IPS-NIHi7 (cell line): ENCODE data around the gene DUSP28.

ENCODE experiments used
- DNase-seq: peaks from one replicate; pipeline ENCODE4 v3.0.0; 2012; ENCODE audit warnings: mixed read lengths; ENCODE audit errors: extremely low spot score

DUSP28 gene

GRCh38 chr2:240572141-240573031, 12.2 kb downstream of the DUSP28 start:
- no peak for DNase-seq

DNA sequence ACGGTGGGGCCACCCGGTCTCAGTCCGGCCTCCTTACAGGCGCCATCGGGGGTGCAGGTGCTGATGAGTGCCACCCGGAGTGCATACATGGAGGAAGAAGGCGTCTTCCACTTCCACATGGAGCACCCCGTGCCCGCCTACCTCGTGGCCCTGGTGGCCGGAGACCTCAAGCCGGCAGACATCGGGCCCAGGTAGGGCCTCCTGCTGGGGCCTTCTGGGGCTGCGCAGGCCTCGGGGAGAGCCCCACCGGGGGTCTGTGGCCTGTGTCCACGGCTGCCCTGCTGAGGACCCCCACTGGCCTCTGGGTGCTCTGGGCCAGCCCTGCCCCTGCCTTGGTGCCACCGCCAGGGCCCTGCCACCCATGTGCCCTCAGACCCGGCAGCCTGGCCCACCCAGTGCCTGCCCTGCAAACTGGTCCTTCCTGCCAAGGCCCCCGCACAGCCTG, 12.9 kb downstream of the DUSP28 start:
- DNase-seq = no peak

DNA sequence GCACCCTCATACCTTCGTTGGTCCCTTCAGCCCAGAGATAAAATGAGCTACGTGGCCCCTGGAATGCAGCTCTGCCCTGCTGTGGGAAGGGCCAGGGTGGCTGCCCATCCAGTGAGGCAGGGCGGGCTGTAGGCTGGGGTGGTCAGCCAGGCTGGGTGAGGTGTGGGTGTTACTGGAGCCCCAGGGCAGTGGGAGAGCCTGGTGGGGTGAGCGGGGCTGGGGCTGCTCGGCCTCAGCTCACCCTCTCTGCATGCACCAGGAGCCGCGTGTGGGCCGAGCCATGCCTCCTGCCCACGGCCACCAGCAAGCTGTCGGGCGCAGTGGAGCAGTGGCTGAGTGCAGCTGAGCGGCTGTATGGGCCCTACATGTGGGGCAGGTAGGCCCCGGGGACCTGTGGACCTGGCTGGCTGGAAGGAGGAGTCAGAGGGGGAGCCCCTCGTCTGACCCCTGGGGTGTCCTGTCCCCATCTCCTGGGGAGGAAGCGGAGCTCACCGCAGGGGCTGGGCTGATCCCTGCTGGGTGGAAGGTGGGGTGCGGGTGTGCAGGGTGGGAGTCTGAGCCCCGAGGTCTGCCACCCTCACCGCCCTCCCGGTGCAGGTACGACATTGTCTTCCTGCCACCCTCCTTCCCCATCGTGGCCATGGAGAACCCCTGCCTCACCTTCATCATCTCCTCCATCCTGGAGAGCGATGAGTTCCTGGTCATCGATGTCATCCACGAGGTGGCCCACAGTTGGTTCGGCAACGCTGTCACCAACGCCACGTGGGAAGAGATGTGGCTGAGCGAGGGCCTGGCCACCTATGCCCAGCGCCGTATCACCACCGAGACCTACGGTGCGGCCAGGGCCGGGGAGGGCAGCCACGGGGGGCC, 13.6 kb downstream of the DUSP28 start:
- DNase-seq = no peak

DNA sequence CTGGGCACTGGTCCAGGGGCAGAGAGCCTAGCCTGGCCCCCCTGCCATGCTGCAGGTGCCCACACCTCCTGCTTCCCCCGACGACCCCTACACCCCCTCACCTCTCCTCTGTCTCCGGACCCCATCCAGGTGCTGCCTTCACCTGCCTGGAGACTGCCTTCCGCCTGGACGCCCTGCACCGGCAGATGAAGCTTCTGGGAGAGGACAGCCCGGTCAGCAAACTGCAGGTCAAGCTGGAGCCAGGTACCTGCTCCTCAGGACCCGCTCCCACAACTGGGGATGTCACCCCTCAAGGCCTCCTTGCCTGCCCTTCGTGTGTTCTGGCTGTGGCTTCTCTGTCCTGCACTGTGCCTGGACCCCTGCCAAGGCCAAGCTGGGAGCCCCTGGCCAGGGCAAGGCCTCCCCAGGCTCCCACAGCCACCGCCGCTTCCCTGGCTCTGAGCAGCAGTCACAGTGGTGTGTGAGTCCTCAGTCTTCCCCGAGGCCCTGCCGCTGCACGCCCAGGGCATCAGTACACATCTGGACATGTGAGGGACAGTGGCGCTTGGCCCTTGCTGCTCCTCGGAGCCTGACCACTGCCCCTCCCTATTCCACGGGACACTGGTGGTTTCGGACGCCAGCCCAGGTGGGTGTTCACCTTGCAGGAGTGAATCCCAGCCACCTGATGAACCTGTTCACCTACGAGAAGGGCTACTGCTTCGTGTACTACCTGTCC, 14.4 kb downstream of the DUSP28 start:
- DNase-seq = no peak

- DNase-seq = no peak
These were observed 15.2 kb downstream of the DUSP28 start for GRCh38 chr2:240575101-240575965.

- no peak for DNase-seq
These were observed 15.9 kb downstream of the DUSP28 start for GRCh38 chr2:240576036-240576435.

- no peak for DNase-seq
These were observed 16.5 kb downstream of the DUSP28 start for GRCh38 chr2:240576436-240577205.

GRCh38 chr2:240577281-240578109, 17.3 kb downstream of the DUSP28 start:
- DNase-seq = no peak

- no peak for DNase-seq
These were observed 17.9 kb downstream of the DUSP28 start for GRCh38 chr2:240578110-240578450.

- no peak for DNase-seq
These were observed 18.3 kb downstream of the DUSP28 start for GRCh38 chr2:240578488-240578887.

DNA sequence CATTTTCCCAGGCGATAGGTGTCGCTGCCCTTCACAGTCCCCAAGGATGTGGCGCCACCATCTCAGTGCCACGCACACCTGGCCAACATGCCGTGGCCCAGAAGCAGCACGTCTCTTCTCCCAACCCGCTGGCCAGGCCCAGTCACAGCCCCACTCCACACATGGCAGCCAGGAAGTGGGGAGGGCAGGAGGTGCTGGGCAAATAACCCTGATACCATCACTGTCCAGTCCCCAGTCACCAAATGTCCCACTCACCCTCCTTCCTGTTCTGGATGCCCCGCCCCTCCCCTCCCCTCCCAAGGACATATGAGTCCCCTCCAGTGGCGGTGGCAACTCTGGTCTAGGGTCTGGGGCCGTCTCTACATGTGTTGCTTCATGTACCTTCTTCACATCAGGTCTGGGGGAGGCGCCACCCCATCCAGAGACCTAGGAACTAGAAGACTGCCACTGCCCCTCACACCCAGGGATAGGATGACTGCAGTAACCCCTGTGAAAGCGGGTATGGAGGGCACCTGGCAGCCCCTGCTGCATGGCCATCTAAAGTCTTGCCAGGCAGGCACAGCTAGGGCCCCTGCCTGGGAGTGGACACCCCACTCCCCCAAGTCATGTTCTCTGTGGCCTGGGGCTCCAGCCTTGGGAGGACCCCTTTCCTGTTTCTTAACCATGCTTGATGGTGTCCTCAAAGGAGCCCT, 19.1 kb downstream of the DUSP28 start:
- no peak for DNase-seq

GRCh38 chr2:240579771-240580614, 19.8 kb downstream of the DUSP28 start:
- DNase-seq = peak; percentile 45

DNA sequence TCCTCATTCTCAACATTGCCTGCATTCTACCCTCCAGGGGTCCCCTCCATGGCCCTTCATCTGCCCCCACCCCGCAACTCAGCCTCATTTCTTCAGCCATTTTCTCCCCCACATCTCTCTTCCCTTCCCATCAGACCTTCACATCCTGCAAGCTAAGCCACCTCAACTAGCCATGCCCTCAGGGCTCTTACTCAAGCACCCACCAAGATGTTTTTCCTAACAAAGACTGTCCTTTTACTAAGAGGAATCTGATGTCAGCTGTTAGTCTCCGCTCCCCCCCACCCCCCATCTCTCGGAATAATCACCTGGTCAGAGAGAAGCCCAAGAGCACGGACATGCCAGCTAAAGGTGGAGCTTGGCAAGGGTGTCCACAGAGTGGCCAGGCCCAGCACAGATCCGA, 21.7 kb downstream of the DUSP28 start:
- no peak for DNase-seq

DNA sequence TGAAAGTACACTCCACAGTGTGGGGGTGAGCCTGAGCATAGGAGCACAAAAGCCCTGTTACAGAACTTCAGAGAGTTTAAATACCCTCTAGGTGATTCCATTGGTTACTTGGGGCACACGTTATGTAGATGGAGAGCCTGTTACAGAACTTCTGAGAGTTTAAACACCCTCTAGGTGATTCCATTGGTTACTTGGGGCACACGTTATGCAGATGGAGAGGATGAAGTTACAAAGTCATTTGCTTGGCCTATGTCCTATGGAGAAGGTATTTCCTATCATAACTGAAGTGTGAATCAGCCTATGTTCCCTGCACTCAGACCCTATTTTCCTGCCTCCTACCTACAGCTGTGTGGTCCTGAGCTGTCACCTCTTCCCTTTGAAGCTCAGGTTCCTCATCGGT, 22.6 kb downstream of the DUSP28 start:
- DNase-seq = no peak

- DNase-seq = no peak
These were observed 23.6 kb downstream of the DUSP28 start for GRCh38 chr2:240583774-240584173.

GRCh38 chr2:240584486-240585031, 24.4 kb downstream of the DUSP28 start:
- peak; percentile 34 for DNase-seq

- no peak for DNase-seq
These were observed 24.9 kb downstream of the DUSP28 start for GRCh38 chr2:240585101-240585500.
